GM10847 (cell line): ENCODE results near the gene RIPPLY3.

Experiments
- POLR2A ChIP-seq: IDR thresholded peaks from 2 replicates; pipeline ENCODE4 v1.6.1; 2011; ENCODE audit not compliant: insufficient read length; ENCODE audit errors: extremely low read depth

RIPPLY3 gene

DNA sequence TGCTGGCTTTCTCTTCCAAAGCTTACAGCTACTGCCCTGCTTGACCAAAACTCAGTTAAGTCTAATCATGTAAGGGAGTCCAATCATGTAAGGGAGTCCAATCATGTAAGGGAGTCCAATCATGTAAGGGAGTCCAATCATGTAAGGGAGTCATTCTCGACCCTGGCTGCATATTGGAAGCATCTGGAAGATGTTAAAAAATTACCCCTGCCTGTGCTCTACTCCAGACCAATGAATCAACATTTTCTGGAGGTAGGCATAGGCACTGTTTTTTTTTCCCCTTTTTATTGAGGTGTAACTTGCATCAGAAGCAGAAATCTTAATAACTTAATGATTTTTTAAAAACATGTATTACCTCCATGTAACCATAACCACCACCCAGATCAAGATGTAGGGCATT is 56.9 kb downstream of the RIPPLY3 start:
- no peak for TF ChIP-seq POLR2A

DNA sequence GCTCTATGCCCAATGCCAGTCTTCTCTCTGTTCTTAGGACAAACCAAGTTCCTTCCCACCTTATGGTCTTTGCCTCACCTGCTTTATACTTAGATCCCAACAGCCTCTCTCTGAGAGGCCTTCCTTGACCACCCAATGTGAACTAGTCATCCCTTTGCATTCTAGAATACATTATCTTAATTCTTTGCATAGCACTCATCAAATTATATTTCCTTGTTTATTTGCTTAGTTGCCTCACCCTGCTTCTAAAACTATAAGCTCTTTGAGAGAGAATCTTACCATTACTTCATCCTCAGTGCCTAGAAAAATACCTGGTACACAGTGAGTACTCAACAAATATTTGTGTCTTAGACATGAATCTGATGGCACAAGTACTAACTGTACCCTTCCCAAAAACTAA is 58.3 kb downstream of the RIPPLY3 start:
- TF ChIP-seq POLR2A: no peak

DNA sequence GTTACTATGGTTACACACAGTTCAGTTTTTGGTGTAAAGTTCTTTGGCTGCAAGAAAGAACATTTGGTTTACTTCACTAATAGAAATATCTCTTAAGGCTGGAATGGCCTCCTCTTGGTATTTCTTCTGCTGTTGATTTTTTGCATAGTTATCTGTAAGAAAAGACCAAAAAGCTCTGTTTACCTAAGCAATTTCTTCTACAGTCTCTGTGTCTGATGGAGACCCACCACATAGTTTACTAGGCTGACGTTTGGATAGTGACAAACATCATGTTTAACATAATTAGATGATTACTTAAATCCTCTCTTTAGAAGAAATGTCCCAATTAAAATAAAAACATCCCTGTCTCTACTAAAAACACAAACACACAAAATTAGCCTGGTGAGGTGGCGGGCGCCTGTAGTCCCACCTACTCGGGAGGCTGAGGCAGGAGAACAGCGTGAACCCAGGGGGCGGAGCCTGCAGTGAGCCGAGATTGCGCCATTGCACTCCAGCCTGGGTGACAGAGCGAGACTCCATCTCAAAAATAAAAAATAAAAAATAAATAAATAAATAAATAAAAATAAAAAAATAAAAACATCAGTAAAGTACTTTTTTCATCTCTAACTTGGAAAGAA is 59.2 kb downstream of the RIPPLY3 start:
- TF ChIP-seq POLR2A: no peak
